Natural killer cell (primary cell): ENCODE measurements around the gene STAU1. TPM values are rescaled to one million over a fixed set of nuclear protein-coding genes. Genes with fewer than 3 reads are reported as not detected.
"Not testable (repeated sequence)": the region's sequence is repeated elsewhere in the genome, so short reads cannot be mapped to it uniquely, and the experiment has no call there.

Source experiments
- ATAC-seq, 3 donors: fragments of 150-1000 bp in 2 of 3; fragments of 200-7000 bp in 1 of 3; cut with Tn5 transposase; 1 replicate in 1 of 3; 2 replicates in 2 of 3; pipeline ENCODE4 v1.10.0; 2021; ENCODE audit warnings: mild to moderate bottlenecking in 2 of 3, moderate library complexity in 2 of 3
- DNase-seq, 2 donors: peaks; one replicate each; pipeline versions ENCODE4 v3.0.0 to v3.0.0-alpha.2; 2013 to 2021; ENCODE audit warnings: mixed read lengths in 1 of 2
- H3K27ac ChIP-seq: one replicate; pipeline ENCODE4 v1.5.1; 2013; ENCODE audit warnings: mild to moderate bottlenecking, low read length
- H3K27me3 ChIP-seq: one replicate; pipeline ENCODE4 v1.6.1; 2013; ENCODE audit warnings: low read length; ENCODE audit not compliant: control insufficient read depth, insufficient read depth
- H3K36me3 ChIP-seq: one replicate; pipeline ENCODE4 v1.6.1; 2013; ENCODE audit warnings: low read length; ENCODE audit not compliant: control insufficient read depth, insufficient read depth
- H3K4me1 ChIP-seq: one replicate; pipeline ENCODE4 v1.6.1; 2013; ENCODE audit warnings: low read length; ENCODE audit not compliant: control insufficient read depth, insufficient read depth
- H3K4me3 ChIP-seq: one replicate; pipeline ENCODE4 v1.5.1; 2013; ENCODE audit warnings: low read length
- H3K9me3 ChIP-seq: one replicate; pipeline ENCODE4 v1.6.1; 2013; ENCODE audit warnings: low read length; ENCODE audit not compliant: control insufficient read depth, insufficient read depth
- H3K27ac Mint-ChIP-seq, 2 donors: one replicate each; pipeline ENCODE4 v1.8.0; 2022; ENCODE audit warnings: mild to moderate bottlenecking in 2 of 2, mixed read lengths in 2 of 2, moderate library complexity in 1 of 2
- H3K27me3 Mint-ChIP-seq, 2 donors: one replicate each; pipeline ENCODE4 v1.8.0; 2022; ENCODE audit warnings: low read depth in 2 of 2, mixed read lengths in 2 of 2
- H3K36me3 Mint-ChIP-seq: one replicate; pipeline ENCODE4 v1.8.0; 2022; ENCODE audit warnings: mixed read lengths
- H3K4me1 Mint-ChIP-seq, 2 donors: one replicate each; pipeline ENCODE4 v1.8.0; 2022; ENCODE audit warnings: mixed read lengths in 2 of 2
- H3K4me3 Mint-ChIP-seq: one replicate; pipeline ENCODE4 v1.8.0; 2022; ENCODE audit warnings: mild to moderate bottlenecking, moderate library complexity, mixed read lengths
- H3K9me3 Mint-ChIP-seq, 2 donors: one replicate each; pipeline ENCODE4 v1.8.0; 2022; ENCODE audit warnings: mixed read lengths in 2 of 2
- CTCF ChIP-seq: fragments of 200-600 bp; IDR thresholded peaks from one replicate; pipeline ENCODE4 v1.8.0; 2022; ENCODE audit warnings: antibody characterized with exemption
- WGBS: methylation state at CpG from one replicate; pipeline ENCODE4 v1.1.7; 2013; ENCODE audit warnings: missing lambda C conversion rate; ENCODE audit not compliant: insufficient coverage; 5-methylcytosine and 5-hydroxymethylcytosine counted together
- intact Hi-C: fragments of 100-400 bp; cut with micrococcal nuclease; formaldehyde crosslinking; loops from one replicate; pipeline ENCODE4 v1.14.2; 2022
- total RNA-seq, 4 donors: library from RNA; stranded (reverse); fragments of 120-200 nt in 1 of 4; gene quantifications; one replicate each; pipeline versions ENCODE4 v1.2.3 to v1.2.4, GENCODE V29; 2013 to 2022

The STAU1 gene
- total RNA-seq, 3 donors from 2014 or later (not counting 1 experiment from before 2014, with no cell fraction given), result 47.3 to 54.9 (median 49.9) TPM

DNA sequence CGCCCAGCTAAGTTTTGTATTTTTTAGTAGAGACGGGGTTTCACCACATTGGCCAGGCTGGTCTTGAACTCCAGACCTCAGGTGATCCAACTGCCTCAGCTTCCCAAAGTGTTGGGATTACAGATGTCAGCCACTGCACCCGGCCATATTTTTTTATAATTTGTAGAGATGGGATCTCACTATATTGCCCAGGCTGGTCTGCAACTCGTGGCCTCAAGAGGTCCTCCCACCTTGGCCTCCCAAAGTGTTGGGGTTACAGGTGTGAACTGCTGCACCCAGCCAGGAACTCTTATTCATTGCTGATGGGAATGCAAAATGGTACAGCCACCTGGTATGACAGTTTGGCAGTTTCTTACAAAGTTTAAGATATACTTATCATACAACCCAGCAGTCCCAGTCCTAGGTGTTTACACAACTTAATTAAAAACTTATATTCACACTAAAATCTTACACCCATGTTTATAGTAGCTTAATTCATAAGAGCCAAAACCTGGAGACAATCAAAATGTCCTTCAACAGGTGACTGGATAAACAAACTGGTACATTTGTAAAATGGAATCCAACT is 11.7 kb upstream of the STAU1 start:
- Histone ChIP-seq H3K4me1 (no peaks in the 10 kb centered on the region), H3K27ac (no peak overlapping the region), H3K4me3 (no peak overlapping the region), H3K27me3 (no peaks in the 10 kb centered on the region), H3K36me3 (no peaks in the 10 kb centered on the region), H3K9me3 (no peaks in the 10 kb centered on the region)
- no peak for TF ChIP-seq CTCF
- ATAC-seq (no peak), DNase-seq (no peak)
- Mint-ChIP-seq H3K4me3 (no peak overlapping the region), H3K9me3 (no peaks in the 10 kb centered on the region), H3K4me1 (no peaks in the 10 kb centered on the region), H3K27me3 (no peaks in the 10 kb centered on the region), H3K27ac (no peak overlapping the region), H3K36me3 (no peaks in the 10 kb centered on the region)
- intact Hi-C loops, result no loop called here
- WGBS, result 85% methylated on average over 4 of the region's 4 CpGs

GRCh38 chr20:49192944-49193518 is 4.9 kb upstream of the STAU1 start:
- H3K9me3 ChIP-seq, H3K27ac ChIP-seq, H3K4me3 ChIP-seq, DNase-seq, H3K4me1 Mint-ChIP-seq, ATAC-seq, H3K36me3 Mint-ChIP-seq, H3K27ac Mint-ChIP-seq, H3K9me3 Mint-ChIP-seq, H3K36me3 ChIP-seq, intact Hi-C loops, H3K27me3 Mint-ChIP-seq, H3K27me3 ChIP-seq, H3K4me1 ChIP-seq, H3K4me3 Mint-ChIP-seq: not testable (repeated sequence)
- WGBS, result 84% methylated on average over 11 of the region's 11 CpGs

GRCh38 chr20:49187330-49187850 is 744 bp downstream of the STAU1 start:
- Mint-ChIP-seq H3K9me3 (no peaks in the 10 kb centered on the region), H3K4me3 (peak overlapping the region; percentile 92), H3K4me1 (peaks cover 41 to 47% of the 10 kb centered on the region in 2 donors), H3K27me3 (peaks cover 0 to 3% of the 10 kb centered on the region in 2 donors), H3K27ac (peak overlapping the region; percentile 86), H3K36me3 (no peaks in the 10 kb centered on the region)
- ATAC-seq (no peak), DNase-seq (peak in 1 of 2 donors; percentile 48)
- Histone ChIP-seq H3K4me3 (peak overlapping the region; percentile 42), H3K9me3 (no peaks in the 10 kb centered on the region), H3K36me3 (no peaks in the 10 kb centered on the region), H3K4me1 (peaks cover 16% of the 10 kb centered on the region), H3K27ac (peak overlapping the region; percentile 82), H3K27me3 (no peaks in the 10 kb centered on the region)
- intact Hi-C loops, result loop anchor here (1.0 to 5.0 kb wide), 3 partner anchors 32 to 140 kb away; partner anchors contain the start of genes CSE1L and DDX27
- under 1% methylated on average over 27 of the region's 29 CpGs for WGBS
- no peak for TF ChIP-seq CTCF

DNA sequence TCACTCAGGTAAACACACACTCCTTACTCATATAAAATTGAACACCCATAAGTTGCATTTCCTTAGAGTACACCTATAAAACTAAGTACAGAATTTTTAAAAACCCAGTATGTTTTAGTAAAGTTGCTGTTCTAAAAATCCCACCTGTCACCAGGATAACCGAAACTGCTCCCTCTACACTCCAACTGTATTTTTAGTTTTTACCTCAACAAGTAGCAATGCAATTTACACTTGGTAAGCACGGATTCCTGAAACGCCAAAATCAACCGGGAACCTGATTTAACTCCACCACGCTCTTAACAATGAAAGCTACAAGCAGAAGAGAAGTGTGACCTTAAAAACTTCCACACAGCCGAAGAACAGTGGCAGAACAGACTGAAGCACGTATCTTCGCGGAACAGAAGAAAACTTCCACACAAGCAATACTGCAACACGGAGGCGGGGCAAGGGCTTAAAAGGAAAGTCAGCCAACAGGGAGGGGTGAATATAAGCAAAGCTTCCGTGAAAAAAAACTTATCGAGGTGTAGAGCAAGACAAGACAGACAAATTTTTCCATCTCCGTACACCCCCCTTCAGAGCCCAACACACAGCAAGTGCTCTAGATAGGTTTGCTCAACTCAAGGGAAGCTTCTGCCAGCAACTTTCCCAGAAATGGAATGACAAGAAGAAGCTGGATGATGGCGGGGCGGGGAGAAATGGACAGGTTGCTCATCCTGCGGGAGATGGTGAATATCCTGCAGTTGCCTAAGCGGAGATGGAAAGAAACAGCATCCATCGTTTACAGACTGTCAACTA is 1.4 kb downstream of the STAU1 start:
- H3K27me3 Mint-ChIP-seq, result peaks cover 0 to 3% of the 10 kb centered on the region in 2 donors
- DNase-seq, result peak; percentile 37 to 83
- H3K36me3 ChIP-seq, result no peaks in the 10 kb centered on the region
- peaks cover 16% of the 10 kb centered on the region for H3K4me1 ChIP-seq
- TF ChIP-seq CTCF, result no peak
- intact Hi-C loops, result loop anchor here (1.0 to 5.0 kb wide), 3 partner anchors 33 to 139 kb away; partner anchors contain the start of genes CSE1L and DDX27
- no peaks in the 10 kb centered on the region for H3K9me3 Mint-ChIP-seq
- peak overlapping the region; percentile 92 for H3K4me3 Mint-ChIP-seq
- H3K27ac Mint-ChIP-seq, result peak overlapping the region; percentile 86
- WGBS, result 1% methylated on average over 15 of the region's 19 CpGs
- peak in 2 of 3 donors; percentile 11 to 22 for ATAC-seq
- H3K36me3 Mint-ChIP-seq, result no peaks in the 10 kb centered on the region
- H3K9me3 ChIP-seq, result no peaks in the 10 kb centered on the region
- peak overlapping the region; percentile 82 for H3K27ac ChIP-seq
- no peaks in the 10 kb centered on the region for H3K27me3 ChIP-seq
- H3K4me1 Mint-ChIP-seq, result peaks cover 48 to 53% of the 10 kb centered on the region in 2 donors
- peak overlapping the region; percentile 42 for H3K4me3 ChIP-seq
